Activated CD4-positive, alpha-beta T cell treated with anti-CD3 and anti-CD28 coated beads, Interleukin-10, Interleukin-2, amounts not matched to agents 100 ng/mL and 50 ng/mL, durations not matched to agents 16 hours and 8 hours (primary cell): ENCODE results near the gene GABRA5.
A peak's percentile ranks its signal among the peaks of the same experiment; 100 is the strongest.
"Not testable (repeated sequence)": the region's sequence is repeated elsewhere in the genome, so short reads cannot be mapped to it uniquely, and the experiment has no call there.

Experiments used
- DNase-seq: peaks from one replicate; pipeline ENCODE4 v3.0.0-alpha.2; 2020

Gene GABRA5

GRCh38 chr15:26866298-26867199 is at the start of gene GABRA5:
Gene GABRA5, plus strand, starts transcription at chr15:26867062. Its CDS starts 2,187 bp downstream, at chr15:26869249.
- DNase-seq: peak; percentile 12

GRCh38 chr15:26831191-26831590 is 35.7 kb upstream of the GABRA5 start:
- not testable (repeated sequence) for DNase-seq

GRCh38 chr15:26831951-26832350 is 34.9 kb upstream of the GABRA5 start:
- DNase-seq: no peak

GRCh38 chr15:26838742-26839460 is 28.0 kb upstream of the GABRA5 start:
- peak; percentile 30 for DNase-seq

GRCh38 chr15:26841514-26841913 is 25.3 kb upstream of the GABRA5 start:
- no peak for DNase-seq

GRCh38 chr15:26841941-26842340 is 24.9 kb upstream of the GABRA5 start:
- DNase-seq: no peak

GRCh38 chr15:26842391-26842790 is 24.5 kb upstream of the GABRA5 start:
- DNase-seq: no peak

- DNase-seq: no peak
Observed at GRCh38 chr15:26844901-26845300, 22.0 kb upstream of the GABRA5 start.

- DNase-seq: no peak
Observed at GRCh38 chr15:26848498-26848897, 18.4 kb upstream of the GABRA5 start.

- DNase-seq: no peak
Observed at GRCh38 chr15:26850161-26850560, 16.7 kb upstream of the GABRA5 start.

GRCh38 chr15:26852980-26853379 is 13.9 kb upstream of the GABRA5 start:
- DNase-seq: no peak

GRCh38 chr15:26854435-26854834 is 12.4 kb upstream of the GABRA5 start:
- DNase-seq: no peak

- DNase-seq: peak; percentile 22
Observed at GRCh38 chr15:26864664-26865191, 2.1 kb upstream of the GABRA5 start.

- DNase-seq: no peak
Observed at GRCh38 chr15:26867200-26868007, 542 bp downstream of the GABRA5 start.

GRCh38 chr15:26868029-26868685 is 1.3 kb downstream of the GABRA5 start:
- no peak for DNase-seq

GRCh38 chr15:26869628-26870027 is 2.8 kb downstream of the GABRA5 start:
- no peak for DNase-seq

- DNase-seq: no peak
Observed at GRCh38 chr15:26870346-26870745, 3.5 kb downstream of the GABRA5 start.

GRCh38 chr15:26872206-26872605 is 5.3 kb downstream of the GABRA5 start:
- DNase-seq: no peak

- DNase-seq: no peak
Observed at GRCh38 chr15:26873846-26874245, 7.0 kb downstream of the GABRA5 start.

- DNase-seq: no peak
Observed at GRCh38 chr15:26874774-26875475, 8.1 kb downstream of the GABRA5 start.

- DNase-seq: no peak
Observed at GRCh38 chr15:26875476-26875850, 8.6 kb downstream of the GABRA5 start.

- no peak for DNase-seq
Observed at GRCh38 chr15:26877831-26878230, 11.0 kb downstream of the GABRA5 start.
